Stimulated activated CD8-positive, alpha-beta memory T cell treated with anti-CD3 and anti-CD28 coated beads, Interleukin-7, amount 100 ng/mL, for 4 hours (primary cell): ENCODE data around the gene CLIP4.
"Not testable (repeated sequence)": the region's sequence is repeated elsewhere in the genome, so short reads cannot be mapped to it uniquely, and the experiment has no call there.

Experiments
- DNase-seq, 2 donors: peaks; one replicate each; pipeline ENCODE4 v3.0.0-alpha.2; 2020; ENCODE audit warnings: low read depth in 2 of 2

CLIP4 gene

DNA sequence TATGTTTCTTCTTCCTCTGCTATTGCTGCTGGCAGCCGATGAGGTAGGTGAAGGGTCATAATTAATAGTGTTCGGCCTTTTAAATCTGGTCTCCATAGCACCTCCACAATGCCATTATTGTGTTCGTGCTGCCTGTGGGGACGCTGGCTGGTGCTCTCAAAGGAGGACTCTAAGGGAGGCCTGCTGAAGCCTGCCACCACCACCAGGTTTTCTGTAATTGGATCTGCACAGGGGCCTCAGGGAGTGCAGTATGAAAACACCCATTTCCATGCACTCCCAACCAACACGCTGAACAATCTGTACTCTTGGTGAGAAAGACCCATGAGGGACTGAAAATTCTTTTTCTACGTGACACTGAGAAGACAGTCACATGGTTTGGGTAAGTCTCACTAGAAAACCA, 17.6 kb upstream of the CLIP4 start:
- DNase-seq = no peak

DNA sequence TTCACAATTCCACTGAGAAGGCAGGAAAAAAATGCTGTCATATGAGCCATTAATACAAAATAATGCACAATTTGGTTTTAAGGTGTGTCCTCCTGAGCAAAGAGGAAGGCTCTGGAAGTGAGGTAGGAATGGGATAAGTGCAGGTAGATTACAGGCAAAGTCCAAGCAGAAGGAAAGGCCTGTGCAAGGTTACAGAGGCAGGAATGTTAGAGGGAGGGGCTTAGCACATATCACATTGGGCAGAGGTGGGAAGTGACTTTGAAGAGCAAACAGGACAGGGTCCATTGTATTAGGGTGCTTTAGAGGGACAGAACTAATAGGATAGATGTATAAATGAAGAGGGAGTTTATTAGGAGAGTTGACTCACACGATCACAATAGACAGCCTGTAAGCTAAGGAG, 14.7 kb upstream of the CLIP4 start:
- no peak for DNase-seq

DNA sequence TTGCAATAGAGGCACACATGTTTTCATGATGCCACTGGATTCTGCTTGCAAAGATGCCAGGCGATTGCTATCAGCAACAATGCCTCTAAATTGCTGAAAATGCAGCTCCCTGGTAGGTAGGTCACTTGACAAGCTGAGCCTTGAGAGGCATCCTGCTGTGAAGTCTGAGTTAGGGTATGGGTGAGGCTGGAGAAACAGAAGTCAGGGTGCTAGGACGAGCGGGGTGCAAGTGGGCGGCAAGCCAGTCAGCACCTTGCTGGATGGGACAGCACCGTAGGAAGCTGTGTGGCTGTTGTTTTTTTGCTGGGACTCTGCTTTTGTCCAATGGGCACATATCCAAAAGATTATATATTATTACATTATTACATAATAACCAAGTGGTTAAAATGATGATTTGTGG, 10.5 kb upstream of the CLIP4 start:
- DNase-seq = no peak

DNA sequence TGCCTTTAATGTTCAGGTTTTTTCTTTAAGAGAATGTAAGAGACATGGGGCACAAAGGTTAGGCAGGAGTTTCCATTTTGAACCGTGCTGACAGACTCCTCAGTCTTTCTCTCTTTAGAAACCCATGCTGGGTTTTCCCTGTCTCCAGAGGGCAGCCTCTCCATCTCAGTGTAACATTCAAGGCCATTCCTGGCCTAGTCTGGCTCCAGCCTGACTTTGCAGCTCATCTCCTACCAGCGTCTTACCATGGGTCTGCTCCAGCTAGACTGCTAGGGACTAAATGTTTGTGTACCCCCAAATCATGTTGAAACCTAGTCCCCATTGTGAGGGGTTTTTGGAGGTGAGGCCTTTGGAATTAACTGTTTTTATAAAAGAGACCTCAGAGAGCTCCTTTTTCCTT, 9.8 kb upstream of the CLIP4 start:
- no peak for DNase-seq

DNA sequence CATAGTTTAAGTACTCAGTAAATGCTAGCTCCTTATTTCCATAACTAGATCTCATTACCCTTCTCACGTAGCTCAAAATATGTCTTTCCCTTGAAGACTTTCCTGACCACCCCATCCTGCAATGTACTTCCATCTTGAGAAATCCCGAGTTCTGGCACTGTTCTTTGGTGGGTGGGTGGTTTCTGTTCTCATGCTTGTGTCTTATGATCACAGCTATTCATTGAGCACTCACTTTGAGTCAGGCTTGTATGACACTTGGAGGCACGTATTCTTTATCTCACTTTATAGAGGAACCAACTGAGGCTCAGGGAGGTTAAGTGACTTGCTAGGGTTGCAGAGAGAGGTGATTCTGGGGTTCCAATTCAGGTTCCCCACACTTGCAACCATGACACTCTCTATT, 9.0 kb upstream of the CLIP4 start:
- DNase-seq = no peak

DNA sequence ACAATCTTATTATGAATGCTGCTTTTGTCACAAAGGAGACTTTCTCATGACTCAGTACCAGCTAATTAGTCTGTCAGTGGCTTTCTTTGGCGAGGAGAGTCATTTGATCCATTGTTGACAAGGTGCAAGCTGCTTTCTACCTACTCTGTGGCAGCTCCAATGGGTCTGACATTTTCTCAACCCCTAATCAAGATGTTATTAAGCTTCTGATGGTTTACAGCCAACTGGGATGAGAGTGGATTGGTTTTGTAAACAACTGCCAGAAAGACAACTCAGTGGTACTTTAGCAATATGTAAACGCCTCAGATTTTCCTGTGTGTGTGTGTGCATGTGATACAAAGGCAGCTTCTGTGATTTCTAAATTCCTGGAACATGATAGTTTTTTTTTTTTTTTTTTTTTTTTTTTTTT, 8.2 kb upstream of the CLIP4 start:
- DNase-seq = no peak

DNA sequence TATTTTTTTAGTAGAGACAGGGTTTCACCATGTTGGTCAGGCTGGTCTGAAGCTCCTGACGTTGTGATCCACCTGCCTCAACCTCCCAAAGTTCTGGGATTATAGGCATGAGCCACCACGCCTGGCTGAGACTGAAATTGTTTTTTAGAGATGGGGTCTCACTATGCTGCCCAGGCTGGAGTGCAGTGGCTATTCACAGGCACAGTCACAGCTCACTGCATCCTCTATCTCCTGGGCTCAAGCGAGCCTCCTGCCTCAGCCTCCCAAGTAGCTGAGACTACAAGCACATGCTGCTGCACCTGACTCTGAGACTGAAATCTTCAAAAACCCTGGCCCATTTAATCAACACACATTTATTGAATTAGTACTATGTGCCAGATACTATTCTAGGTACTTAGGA, 7.7 kb upstream of the CLIP4 start:
- not testable (repeated sequence) for DNase-seq

DNA sequence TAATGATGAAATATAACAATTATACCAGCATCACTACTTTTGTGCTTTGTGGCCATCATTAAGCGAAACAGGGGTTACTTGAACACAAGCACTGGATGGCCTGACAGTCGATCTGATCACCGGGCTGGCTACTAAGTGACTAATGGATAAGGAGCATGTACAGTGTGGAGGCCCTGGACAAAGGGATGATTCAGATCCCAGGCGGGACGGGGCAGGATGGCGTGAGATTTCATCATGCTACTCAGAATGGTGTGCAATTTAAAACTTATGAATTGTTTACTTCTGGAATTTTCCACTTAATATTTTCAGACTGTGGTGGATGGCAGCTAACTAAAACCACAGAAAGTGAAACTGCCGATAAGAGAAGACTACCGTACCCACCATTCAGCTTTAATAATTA, 7.0 kb upstream of the CLIP4 start:
- DNase-seq = no peak

DNA sequence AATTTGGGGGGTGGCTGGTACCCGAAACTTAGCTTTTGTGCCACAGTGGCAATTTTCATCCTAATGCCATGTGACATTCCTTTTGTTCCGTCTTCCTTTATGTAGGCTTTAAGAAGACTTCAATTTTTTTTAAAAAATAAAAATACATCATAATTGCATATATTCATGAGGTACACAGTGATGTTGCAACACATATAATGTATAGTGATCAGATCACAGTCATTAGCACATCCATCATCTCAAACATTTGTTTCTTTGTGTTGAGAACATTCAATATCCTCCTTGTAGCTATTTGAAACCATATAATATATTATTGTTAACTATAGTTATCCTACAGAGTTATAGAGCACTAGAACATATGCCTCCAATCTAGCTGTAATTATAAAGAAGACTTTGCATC, 6.0 kb upstream of the CLIP4 start:
- DNase-seq = no peak

DNA sequence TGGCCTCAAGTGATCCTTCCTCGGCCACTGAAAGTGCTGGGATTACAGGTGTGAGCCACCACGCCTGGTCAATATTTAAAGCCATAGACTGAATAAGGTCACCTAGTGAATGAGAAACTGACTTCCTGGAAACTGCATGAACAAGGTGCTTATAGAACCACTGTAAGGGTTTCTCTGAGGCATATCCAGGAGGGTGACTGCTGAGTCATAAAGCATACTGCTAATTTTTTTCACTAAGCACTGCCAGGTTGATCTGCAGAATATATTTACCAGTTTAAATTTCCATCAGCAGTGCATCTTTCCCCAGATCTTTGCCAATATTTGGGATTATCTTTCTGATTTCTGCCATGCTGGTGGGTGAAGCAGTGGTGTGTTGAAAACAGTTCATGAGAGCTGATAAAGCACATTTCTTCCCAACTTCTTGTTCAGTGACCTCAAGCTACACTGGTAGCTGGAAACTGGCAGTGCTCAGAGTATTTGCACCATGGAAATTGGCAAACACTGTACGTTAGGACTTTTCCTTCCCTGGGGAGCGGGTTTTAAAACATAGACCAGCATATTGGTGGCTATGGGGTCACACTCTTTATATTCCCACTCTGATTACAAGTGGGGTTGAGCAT, 4.2 kb upstream of the CLIP4 start:
- DNase-seq = no peak

DNA sequence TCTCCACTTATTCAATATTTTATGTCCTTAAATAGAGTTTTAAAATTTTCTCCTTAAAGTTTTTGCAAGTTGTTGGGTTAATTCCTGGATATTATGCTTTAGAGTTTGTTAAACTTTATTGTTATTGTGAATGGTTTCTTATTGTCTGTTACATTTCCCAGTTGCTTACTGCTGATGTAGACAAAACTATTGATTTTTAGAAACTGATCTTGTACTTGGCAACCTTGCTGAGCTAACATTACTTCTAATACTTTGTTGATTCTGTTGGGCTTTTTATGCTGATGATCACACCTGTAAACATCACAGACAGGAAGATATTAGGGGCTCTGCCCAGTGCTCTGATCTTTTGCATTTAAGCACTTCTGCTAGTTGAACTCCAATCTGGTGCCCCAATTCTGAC, 2.8 kb upstream of the CLIP4 start:
- no peak for DNase-seq

DNA sequence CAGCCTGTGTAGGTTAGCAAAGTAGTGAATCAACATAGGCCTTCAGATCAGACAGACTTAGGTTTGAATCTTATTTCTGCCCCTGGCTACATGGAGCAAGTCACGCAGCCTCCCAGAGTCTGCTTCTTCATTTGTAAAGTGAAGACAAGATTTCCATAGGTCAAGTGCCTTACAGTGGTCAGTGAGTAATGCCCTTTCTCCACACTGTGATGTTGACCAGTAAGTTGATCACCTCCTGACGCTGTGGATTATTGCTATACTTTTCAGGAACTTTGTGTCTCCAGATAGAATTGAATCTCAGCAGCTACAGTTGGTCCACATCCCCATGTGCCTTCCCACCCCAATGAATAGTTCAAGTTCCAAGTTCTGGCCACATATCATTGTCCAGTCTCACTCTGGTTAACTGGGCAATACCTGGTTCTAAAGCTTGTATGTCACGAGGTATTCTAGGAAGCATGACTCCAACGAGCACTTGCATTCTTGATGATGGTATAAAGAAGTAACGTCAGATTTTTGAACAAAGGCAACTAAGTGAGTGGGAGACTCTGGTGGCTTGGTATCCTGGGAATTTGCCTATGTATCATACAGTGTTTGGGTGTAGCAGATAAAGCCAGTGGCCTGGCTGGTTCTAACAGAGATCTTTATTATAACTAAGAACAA, 2.1 kb upstream of the CLIP4 start:
- no peak for DNase-seq

DNA sequence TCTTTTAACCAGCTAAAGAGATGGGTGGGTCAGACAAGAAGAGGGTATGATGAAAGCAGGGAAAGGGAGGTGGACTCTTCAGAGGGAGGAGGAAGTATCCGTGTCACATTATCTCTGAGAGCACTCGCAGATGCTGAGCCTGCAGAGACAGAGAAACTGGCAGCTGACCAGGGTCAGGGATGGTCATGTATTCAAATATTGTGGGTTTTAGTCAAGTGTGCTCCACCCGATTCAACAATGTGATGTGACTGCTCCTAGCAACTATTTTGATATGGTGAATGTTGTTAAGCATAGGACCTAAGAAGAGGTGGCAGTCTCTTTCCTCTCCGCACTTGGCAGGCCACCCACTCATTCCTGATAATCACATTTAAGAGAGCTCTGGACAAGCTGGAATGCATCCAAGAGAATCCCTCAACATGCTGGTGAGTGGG, 1.3 kb upstream of the CLIP4 start:
- DNase-seq = no peak

DNA sequence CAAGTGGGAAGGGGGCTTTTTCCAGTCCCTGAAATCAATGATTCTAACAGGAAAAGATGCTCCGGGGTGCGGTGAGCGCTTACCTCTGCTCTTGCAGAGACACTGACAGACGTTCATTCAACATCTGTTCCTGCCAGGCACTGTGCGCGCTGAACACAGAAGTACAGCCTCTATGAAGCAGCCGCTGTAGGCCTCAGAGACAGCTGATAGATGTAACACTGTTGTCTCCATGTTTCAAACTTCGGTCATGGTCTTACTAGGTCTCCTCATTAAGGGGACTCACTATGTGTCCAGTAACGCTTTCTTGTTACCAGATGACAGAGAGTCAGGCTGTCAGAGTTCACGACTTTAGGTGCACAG, 649 bp upstream of the CLIP4 start:
- no peak for DNase-seq

DNA sequence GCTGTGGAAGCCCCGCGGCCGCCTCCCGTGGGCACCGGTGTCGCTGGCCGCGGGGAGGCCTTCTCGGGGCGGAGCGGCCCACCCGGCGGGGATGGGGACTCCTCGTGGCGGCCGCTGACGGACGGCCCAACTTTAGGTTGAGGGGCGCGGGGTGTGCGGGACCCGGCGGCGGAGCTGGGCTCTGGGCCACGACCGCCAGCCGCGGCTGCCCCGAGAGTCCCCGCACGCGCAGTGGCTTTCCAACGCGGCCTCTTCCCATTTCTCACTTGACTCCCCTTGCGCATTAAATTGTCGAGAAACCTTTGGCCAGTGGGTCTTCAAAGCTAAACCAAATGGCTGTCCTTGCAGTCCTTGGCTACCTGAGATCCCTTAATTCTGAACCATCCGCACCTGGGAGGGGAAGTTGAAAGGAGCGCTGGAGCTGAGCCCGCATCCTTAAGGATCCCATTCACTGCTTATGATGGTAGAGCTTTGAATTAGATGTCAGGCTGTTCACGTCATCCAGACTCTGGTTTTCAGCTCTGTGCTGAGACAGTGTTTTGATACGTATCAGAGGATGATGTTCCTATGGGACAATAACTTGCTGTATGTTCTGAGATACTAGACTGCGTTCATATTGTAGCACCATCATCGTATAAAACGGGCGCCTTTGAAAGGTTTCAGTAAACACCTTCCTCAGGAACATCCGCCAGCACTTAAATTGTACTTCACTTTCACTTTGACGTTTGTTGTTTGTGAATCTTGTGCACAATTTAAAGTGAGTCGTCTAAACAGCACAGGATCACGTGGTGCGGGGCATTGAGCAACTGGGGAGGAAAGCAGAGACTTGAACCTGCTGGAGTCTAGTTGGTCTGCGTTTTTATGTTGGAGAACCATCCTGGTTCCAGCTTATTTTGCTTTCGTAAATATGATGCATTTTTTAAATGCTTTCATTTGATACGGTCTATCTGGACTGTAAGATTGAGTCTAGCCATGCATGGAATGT, 874 bp downstream of the CLIP4 start:
- peak; percentile 49 to 54 for DNase-seq

DNA sequence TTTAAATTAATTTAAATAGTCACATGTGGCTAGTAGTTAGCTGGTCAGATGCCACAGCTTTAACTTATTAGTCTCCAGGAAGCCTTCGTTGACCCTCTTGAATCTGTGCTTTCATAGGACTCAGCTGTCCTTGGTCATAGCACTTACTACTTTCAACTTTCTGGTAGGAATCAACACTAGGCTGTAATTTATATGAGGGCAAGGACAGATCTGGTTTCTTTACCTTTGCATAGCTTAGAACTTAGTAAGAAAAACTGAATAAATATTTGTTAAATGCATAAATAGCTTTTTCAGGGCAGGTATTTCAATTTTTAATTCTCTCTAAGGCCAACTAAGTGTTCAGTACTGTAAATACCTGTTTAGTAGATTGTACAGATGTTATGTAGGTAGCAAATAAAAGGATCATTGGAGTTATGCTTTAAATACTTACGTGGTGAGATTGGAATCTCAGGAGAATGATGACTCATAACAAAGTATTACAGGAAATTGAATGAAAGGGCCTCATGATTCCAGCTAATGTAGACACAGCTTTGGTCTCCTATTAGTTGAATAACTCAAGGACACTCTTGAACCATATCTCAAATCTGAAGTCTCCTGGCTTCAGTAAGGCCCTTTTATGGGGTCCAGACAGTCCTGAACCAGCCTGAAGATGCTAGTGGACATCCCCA, 2.6 kb downstream of the CLIP4 start:
- DNase-seq = no peak

DNA sequence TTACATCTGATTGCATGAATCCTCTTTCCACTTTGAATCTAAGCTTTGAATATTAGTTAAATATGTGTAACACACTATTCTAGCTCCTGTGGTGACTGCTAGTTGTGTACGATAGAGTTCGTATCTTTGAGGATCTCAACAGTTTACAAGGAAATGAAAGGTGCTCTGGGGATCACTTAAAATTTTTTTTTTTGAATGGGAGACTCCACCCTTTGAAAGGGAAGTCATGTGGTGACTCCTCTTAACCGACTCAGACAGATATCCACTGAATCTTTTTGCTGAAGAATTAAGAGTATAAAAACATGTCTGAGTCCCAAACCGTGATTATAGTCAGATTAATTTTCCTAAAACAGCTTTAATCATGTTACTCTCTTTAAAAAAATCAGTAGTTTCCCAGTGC, 4.0 kb downstream of the CLIP4 start:
- DNase-seq = no peak

DNA sequence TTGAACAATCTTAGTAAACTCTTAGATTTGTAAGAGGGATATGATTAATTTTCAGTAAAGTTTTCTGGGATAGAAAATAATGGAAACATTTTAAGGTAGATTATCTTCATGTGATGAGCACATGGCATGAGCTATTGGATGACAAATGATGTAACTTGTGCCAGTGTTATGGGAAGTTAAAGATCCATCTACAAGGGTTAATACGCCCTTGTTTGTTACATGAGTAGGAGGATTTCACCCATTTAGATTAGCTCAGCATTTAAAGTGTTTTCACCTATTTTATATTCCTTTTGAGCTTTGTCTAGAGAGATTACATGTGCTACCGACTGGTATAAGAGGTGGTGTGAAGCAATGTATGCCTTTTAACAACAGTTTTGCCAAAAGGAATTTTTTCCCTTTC, 5.6 kb downstream of the CLIP4 start:
- no peak for DNase-seq

DNA sequence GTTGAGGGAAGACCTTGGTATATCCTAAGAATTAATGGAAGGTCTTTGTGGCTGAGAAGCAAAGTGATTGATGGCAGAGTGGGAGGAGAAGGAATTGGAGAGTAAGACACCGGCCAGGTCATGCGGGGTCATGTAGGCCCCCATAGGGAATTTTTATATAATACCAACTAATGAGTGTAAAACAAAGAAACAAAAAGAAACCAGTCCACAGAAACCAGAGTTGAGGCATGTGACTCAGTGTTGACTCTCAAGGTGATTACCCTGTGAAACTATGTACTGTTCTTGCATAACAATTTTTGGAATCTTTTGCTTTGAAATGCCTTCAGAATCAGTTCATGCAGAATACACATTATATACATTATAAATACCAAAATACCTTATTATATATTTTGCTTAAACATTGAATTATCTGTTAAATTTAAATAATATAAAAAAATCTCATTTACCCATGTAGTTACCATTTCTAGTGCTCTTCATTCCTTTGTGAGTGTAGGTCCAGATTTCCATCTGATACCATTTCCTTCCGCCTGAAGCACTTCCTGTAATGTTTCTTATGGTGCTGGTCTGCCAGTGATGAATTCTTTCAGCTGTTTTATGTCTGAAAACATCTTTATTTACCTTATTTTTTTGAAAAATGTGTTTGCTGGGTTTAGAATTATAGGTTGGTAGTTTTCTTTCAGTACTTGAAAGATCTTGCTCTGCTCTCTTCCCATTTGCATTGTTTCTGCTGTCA, 8.6 kb downstream of the CLIP4 start:
- DNase-seq = no peak

DNA sequence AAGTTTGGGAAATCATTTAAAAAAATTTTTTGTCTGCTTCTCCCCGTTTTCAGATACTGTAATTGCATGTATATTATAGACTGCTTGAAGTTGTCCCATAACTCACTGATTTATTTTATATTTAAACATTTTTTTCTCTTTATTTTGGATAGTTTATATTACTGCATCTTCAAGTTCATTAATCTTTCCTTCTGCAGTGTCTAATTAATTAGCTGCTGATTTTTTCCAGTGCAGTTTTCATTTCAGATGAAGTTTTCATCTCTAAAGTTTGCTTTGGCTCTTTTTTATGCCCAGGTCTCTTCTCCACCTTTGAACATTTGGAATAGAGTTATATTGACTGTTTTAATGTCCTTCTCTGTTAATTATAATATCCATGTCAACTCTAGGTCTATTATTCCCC, 9.3 kb downstream of the CLIP4 start:
- no peak for DNase-seq

DNA sequence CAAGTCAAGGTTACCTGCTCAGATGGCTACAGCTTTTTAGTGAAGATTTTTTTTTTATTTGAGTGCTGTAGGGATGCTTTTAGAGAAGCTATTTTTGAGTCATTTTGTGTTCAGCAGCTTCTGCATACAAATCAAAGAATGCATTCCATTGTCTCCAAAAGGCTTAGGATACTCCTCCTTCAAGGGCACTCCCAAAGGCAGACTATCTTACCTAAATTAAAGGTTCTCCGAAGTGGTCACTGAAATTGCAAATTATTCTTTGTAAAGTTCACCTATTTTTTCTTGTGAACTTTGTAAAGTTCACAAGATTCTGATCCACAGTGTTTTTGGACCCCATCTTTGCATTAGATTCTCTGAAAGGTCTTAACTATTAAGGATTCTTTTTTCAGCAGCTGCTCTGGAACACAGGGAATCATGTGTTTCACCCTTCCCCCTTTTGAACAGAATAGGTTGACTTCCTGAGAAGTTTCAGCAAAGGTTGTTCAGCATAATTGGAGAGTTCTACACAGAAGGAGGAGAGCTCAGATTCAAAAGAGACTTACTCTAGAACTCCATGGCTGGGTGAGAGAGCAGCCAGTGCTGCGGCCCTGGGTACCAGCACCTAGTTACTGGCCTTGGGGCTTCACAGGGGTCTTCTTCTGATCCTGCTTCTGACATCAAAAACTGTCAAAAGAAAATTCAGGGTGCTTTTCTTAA, 14.5 kb downstream of the CLIP4 start:
- no peak for DNase-seq
